Neural cell (in vitro differentiated cells): ENCODE measurements around the gene DEDD. TPM values are rescaled to one million over a fixed set of nuclear protein-coding genes. Genes with fewer than 3 reads are reported as not detected.
A peak's percentile ranks its signal among the peaks of the same experiment; 100 is the strongest.

ENCODE experiments used
- H2AFZ ChIP-seq: fragments of 200-600, 300-800 bp; sonication (generic), shearing (Covaris generic); 2 replicates; pipeline ENCODE4 v1.6.0; 2014; ENCODE audit warnings: low read depth, mild to moderate bottlenecking, antibody characterized with exemption, low read length, moderate library complexity
- H3F3A ChIP-seq: fragments of 200-600 bp; shearing (Covaris generic); 2 replicates; pipeline ENCODE4 v1.6.1; 2016; ENCODE audit warnings: mild to moderate bottlenecking, moderate library complexity, mixed read lengths, antibody characterized with exemption, low read length; ENCODE audit not compliant: insufficient read depth, poor library complexity, severe bottlenecking
- H3K27ac ChIP-seq: fragments of 200-600, 300-800 bp; sonication (generic), shearing (Covaris generic); 2 replicates; pipeline ENCODE4 v1.5.1; 2014; ENCODE audit warnings: mild to moderate bottlenecking, low read length, moderate library complexity
- H3K27me3 ChIP-seq: fragments of 300-800, 200-600 bp; sonication (generic), shearing (Covaris generic); 2 replicates; pipeline ENCODE4 v1.6.0; 2014; ENCODE audit warnings: mild to moderate bottlenecking, low read depth, low read length, moderate library complexity; ENCODE audit not compliant: insufficient read depth
- H3K36me3 ChIP-seq: fragments of 300-800, 200-600 bp; sonication (generic), shearing (Covaris generic); 2 replicates; pipeline ENCODE4 v1.5.1; 2014; ENCODE audit warnings: mild to moderate bottlenecking, antibody characterized with exemption, low read length, moderate library complexity; ENCODE audit not compliant: insufficient read depth
- H3K4me2 ChIP-seq: fragments of 300-800, 200-600 bp; sonication (generic), shearing (Covaris generic); 2 replicates; pipeline ENCODE4 v1.6.0; 2014; ENCODE audit warnings: mild to moderate bottlenecking, low read length
- H3K4me3 ChIP-seq: fragments of 300-800, 200-600 bp; sonication (generic), shearing (Covaris generic); 2 replicates; pipeline ENCODE4 v1.5.1; 2014; ENCODE audit warnings: mild to moderate bottlenecking, low read length, moderate library complexity
- H3K79me2 ChIP-seq: fragments of 200-600 bp; shearing (Covaris generic); replicated peaks from 2 replicates; pipeline ENCODE4 v1.6.0; 2014; ENCODE audit warnings: mild to moderate bottlenecking, low read length, moderate library complexity; ENCODE audit not compliant: insufficient read depth
- H3K9ac ChIP-seq: fragments of 300-800, 200-600 bp; sonication (generic), shearing (Covaris generic); 2 replicates; pipeline ENCODE4 v1.6.1; 2016; ENCODE audit warnings: mild to moderate bottlenecking, low read length, mixed read lengths
- H3K9me2 ChIP-seq: fragments of 200-600 bp; shearing (Covaris generic); 2 replicates; pipeline ENCODE4 v1.6.1; 2016; ENCODE audit warnings: mild to moderate bottlenecking, low read length, mixed read lengths; ENCODE audit not compliant: insufficient read depth
- H3K9me3 ChIP-seq: fragments of 200-600, 300-800 bp; sonication (generic), shearing (Covaris generic); 2 replicates; pipeline ENCODE4 v1.6.1; 2016; ENCODE audit warnings: mild to moderate bottlenecking, mixed run types, low read length, moderate library complexity, mixed read lengths
- H4K20me1 ChIP-seq: fragments of 200-600 bp; shearing (Covaris generic); 2 replicates; pipeline ENCODE4 v1.6.1; 2016; ENCODE audit warnings: mild to moderate bottlenecking, mixed run types; ENCODE audit not compliant: insufficient read depth
- EP300 ChIP-seq: fragments of 450-650 bp; conservative IDR thresholded peaks from 2 replicates; pipeline ENCODE4 v1.6.1; 2014; ENCODE audit warnings: antibody characterized with exemption, mild to moderate bottlenecking, moderate library complexity; ENCODE audit not compliant: poor library complexity, severe bottlenecking
- EZH2 ChIP-seq: fragments of 200-600, 300-800 bp; shearing (Covaris generic), sonication (generic); IDR thresholded peaks from 2 replicates; pipeline ENCODE4 v1.6.1; 2014; ENCODE audit warnings: antibody characterized with exemption, low read length, borderline replicate concordance, mild to moderate bottlenecking; ENCODE audit not compliant: insufficient read depth, poor library complexity, severe bottlenecking
- MXI1 ChIP-seq: fragments of 450-650 bp; conservative IDR thresholded peaks from 2 replicates; pipeline ENCODE4 v1.6.1; 2014; ENCODE audit warnings: antibody characterized with exemption, mild to moderate bottlenecking; ENCODE audit not compliant: poor library complexity, severe bottlenecking
- POLR2AphosphoS5 ChIP-seq: IDR thresholded peaks from 2 replicates; pipeline ENCODE4 v1.6.1; 2012
- RAD21 ChIP-seq: fragments of 450-650 bp; conservative IDR thresholded peaks from 2 replicates; pipeline ENCODE4 v1.6.1; 2014; ENCODE audit warnings: antibody characterized with exemption, mild to moderate bottlenecking, moderate library complexity
- REST ChIP-seq: IDR thresholded peaks from 2 replicates; pipeline ENCODE4 v1.6.1; 2012; ENCODE audit warnings: borderline replicate concordance
- SMC3 ChIP-seq: fragments of 450-650 bp; conservative IDR thresholded peaks from 2 replicates; pipeline ENCODE4 v1.6.1; 2014; ENCODE audit warnings: antibody characterized with exemption, mild to moderate bottlenecking, moderate library complexity; ENCODE audit not compliant: poor library complexity
- TAF1 ChIP-seq: IDR thresholded peaks from 2 replicates; pipeline ENCODE4 v1.6.1; 2012; ENCODE audit warnings: low read depth
- polyA plus RNA-seq: library from polyadenylated mRNA; depleted of rRNA; stranded (reverse); fragments of >200 nt; gene quantifications from 2 replicates; pipeline ENCODE4 v1.2.3, GENCODE V29; 2014

The DEDD gene
- polyA plus RNA-seq, 1 donor from 2014 or later = 29.6 TPM

GRCh38 chr1:161138431-161138830 is 6.0 kb upstream of the DEDD start (continued):
- no peak for TF ChIP-seq EZH2
- no peak for TF ChIP-seq MXI1

- H3K4me3 ChIP-seq = no peak overlapping the region
- H3K4me2 ChIP-seq = no peak overlapping the region
These were observed 5.4 kb upstream of the DEDD start for GRCh38 chr1:161137881-161138280.

GRCh38 chr1:161133220-161133740 is 813 bp upstream of the DEDD start:
- no peaks in the 10 kb centered on the region for H3K27me3 ChIP-seq
- peak overlapping the region; percentile 73 for H3K4me3 ChIP-seq
- H3K9ac ChIP-seq = peak overlapping the region; percentile 81
- no peaks in the 10 kb centered on the region for H3F3A ChIP-seq
- no peaks in the 10 kb centered on the region for H3K9me2 ChIP-seq
- peak; percentile 40 for TF ChIP-seq SMC3
- peak; percentile 30 for TF ChIP-seq RAD21
- no peak for TF ChIP-seq EZH2
- peak; percentile 12 for TF ChIP-seq REST
- TF ChIP-seq POLR2AphosphoS5 = peak; percentile 84
- TF ChIP-seq TAF1 = peak; percentile 56
- TF ChIP-seq MXI1 = no peak
- H4K20me1 ChIP-seq = no peaks in the 10 kb centered on the region
- H3K4me2 ChIP-seq = peak overlapping the region; percentile 79
- peaks cover 25% of the 10 kb centered on the region for H3K79me2 ChIP-seq
- H3K9me3 ChIP-seq = no peaks in the 10 kb centered on the region
- H3K27ac ChIP-seq = peak overlapping the region; percentile 95
- H3K36me3 ChIP-seq = no peaks in the 10 kb centered on the region
- peak overlapping the region; percentile 65 for H2AFZ ChIP-seq

More at GRCh38 chr1:161137881-161138280, 5.4 kb upstream of the DEDD start:
- H3K27me3 ChIP-seq = no peaks in the 10 kb centered on the region
- H3K9me3 ChIP-seq = no peaks in the 10 kb centered on the region
- no peaks in the 10 kb centered on the region for H4K20me1 ChIP-seq
- H3K79me2 ChIP-seq = no peaks in the 10 kb centered on the region
- H3K9me2 ChIP-seq = no peaks in the 10 kb centered on the region
- H3K27ac ChIP-seq = no peak overlapping the region
- H3K9ac ChIP-seq = no peak overlapping the region
- no peaks in the 10 kb centered on the region for H3K36me3 ChIP-seq
- TF ChIP-seq RAD21 (no peak), REST (no peak), EZH2 (no peak), POLR2AphosphoS5 (no peak), EP300 (no peak), MXI1 (no peak)
- H2AFZ ChIP-seq = no peak overlapping the region
- no peaks in the 10 kb centered on the region for H3F3A ChIP-seq
